WTC11 (cell line): ENCODE measurements around the gene ABL1. TPM values are rescaled to one million over a fixed set of nuclear protein-coding genes. Genes with fewer than 3 reads are reported as not detected.

Source experiments
- ATAC-seq: fragments of 200-7000 bp; cut with Tn5 transposase; 2 replicates; pipeline ENCODE4 v1.10.0; 2021; ENCODE audit warnings: mild to moderate bottlenecking, moderate library complexity
- CTCF ChIA-PET: fragments of 300-600 bp; sonication (Branson Sonifier 250); formaldehyde crosslinking; loops from one replicate; lab custom pipeline; 2021; ENCODE audit warnings: antibody characterized with exemption; lab: Charles Lee
- POLR2A ChIA-PET: fragments of 350-600 bp; sonication (Branson Sonifier 250); formaldehyde crosslinking; loops from one replicate; lab custom pipeline; 2021; ENCODE audit warnings: antibody characterized with exemption; lab: Charles Lee
- DNase-seq: peaks from one replicate; pipeline ENCODE4 v3.0.0; 2021; ENCODE audit warnings: low spot score
- H3K27ac Mint-ChIP-seq: 2 replicates; pipeline ENCODE4 v1.8.0; 2021; ENCODE audit warnings: mixed read lengths
- H3K27me3 Mint-ChIP-seq: 2 replicates; pipeline ENCODE4 v1.8.0; 2021; ENCODE audit warnings: low read depth, mild to moderate bottlenecking, moderate library complexity, mixed read lengths
- H3K36me3 Mint-ChIP-seq: 2 replicates; pipeline ENCODE4 v1.8.0; 2021; ENCODE audit warnings: mixed read lengths
- H3K4me1 Mint-ChIP-seq: 2 replicates; pipeline ENCODE4 v1.8.0; 2022; ENCODE audit warnings: mixed read lengths
- H3K4me3 Mint-ChIP-seq: 2 replicates; pipeline ENCODE4 v1.8.0; 2021; ENCODE audit warnings: mild to moderate bottlenecking, moderate library complexity, mixed read lengths
- H3K9me3 Mint-ChIP-seq: 2 replicates; pipeline ENCODE4 v1.8.0; 2021; ENCODE audit warnings: mixed read lengths
- ESRRA ChIP-seq: sonication (generic); formaldehyde crosslinking; IDR thresholded peaks from 2 replicates; pipeline ENCODE4 v1.8.1; 2022; ENCODE audit warnings: mild to moderate bottlenecking, missing genetic modification reagents, borderline replicate concordance
- GRHL2 ChIP-seq: fragments of 250-450 bp; sonication (Bioruptor Pico); IDR thresholded peaks from 2 replicates; pipeline ENCODE4 v1.8.0; 2022; ENCODE audit warnings: mild to moderate bottlenecking, moderate library complexity; ENCODE audit not compliant: insufficient replicate concordance, severe bottlenecking
- GTF2I ChIP-seq: fragments of 250-450 bp; sonication (Bioruptor Pico); conservative IDR thresholded peaks from 2 replicates; pipeline ENCODE4 v1.4.0; 2021; ENCODE audit warnings: mild to moderate bottlenecking
- HMGA2 ChIP-seq: fragments of 250-450 bp; sonication (Bioruptor Pico); IDR thresholded peaks from 2 replicates; pipeline ENCODE4 v1.4.0; 2021; ENCODE audit warnings: mild to moderate bottlenecking, moderate library complexity
- JAZF1 ChIP-seq: fragments of 250-450 bp; sonication (Bioruptor Pico); IDR thresholded peaks from 2 replicates; pipeline ENCODE4 v1.9.0; 2021; ENCODE audit warnings: moderate library complexity, mild to moderate bottlenecking, inconsistent platforms
- JUN ChIP-seq: sonication (generic); formaldehyde crosslinking; IDR thresholded peaks from 2 replicates; pipeline ENCODE4 v1.8.0; 2023; ENCODE audit warnings: mild to moderate bottlenecking, missing genetic modification reagents
- MYBL2 ChIP-seq: sonication (generic); formaldehyde crosslinking; IDR thresholded peaks from 2 replicates; pipeline ENCODE4 v1.8.1; 2023; ENCODE audit warnings: mild to moderate bottlenecking, moderate library complexity, missing genetic modification reagents
- NR1H2 ChIP-seq: sonication (generic); formaldehyde crosslinking; IDR thresholded peaks from 2 replicates; pipeline ENCODE4 v1.9.0; 2021; ENCODE audit warnings: mild to moderate bottlenecking, moderate library complexity, missing genetic modification reagents
- NR2C2 ChIP-seq: sonication (generic); formaldehyde crosslinking; IDR thresholded peaks from 2 replicates; pipeline ENCODE4 v1.8.0; 2022; ENCODE audit warnings: mild to moderate bottlenecking, missing genetic modification reagents
- RELA ChIP-seq: sonication (generic); formaldehyde crosslinking; IDR thresholded peaks from 2 replicates; pipeline ENCODE4 v1.8.1; 2022; ENCODE audit warnings: missing genetic modification reagents, mild to moderate bottlenecking, borderline replicate concordance
- SMAD3 ChIP-seq: sonication (generic); formaldehyde crosslinking; IDR thresholded peaks from 2 replicates; pipeline ENCODE4 v1.8.0; 2022; ENCODE audit warnings: missing genetic modification reagents, mild to moderate bottlenecking, borderline replicate concordance
- SOX15 ChIP-seq: fragments of 250-450 bp; sonication (Bioruptor Pico); IDR thresholded peaks from 2 replicates; pipeline ENCODE4 v1.9.0; 2021; ENCODE audit warnings: mild to moderate bottlenecking
- SP1 ChIP-seq: sonication (generic); formaldehyde crosslinking; conservative IDR thresholded peaks from 2 replicates; pipeline ENCODE4 v1.8.1; 2022; ENCODE audit warnings: missing genetic modification reagents
- TCF7 ChIP-seq: sonication (generic); formaldehyde crosslinking; IDR thresholded peaks from 2 replicates; pipeline ENCODE4 v1.8.0; 2022; ENCODE audit warnings: mild to moderate bottlenecking, low read depth, missing genetic modification reagents, moderate library complexity
- TEAD4 ChIP-seq: sonication (generic); formaldehyde crosslinking; IDR thresholded peaks from 2 replicates; pipeline ENCODE4 v1.8.0; 2022; ENCODE audit warnings: mild to moderate bottlenecking, missing genetic modification reagents
- ZNF121 ChIP-seq: sonication (generic); formaldehyde crosslinking; IDR thresholded peaks from 2 replicates; pipeline ENCODE4 v1.8.0; 2023; ENCODE audit warnings: missing genetic modification reagents
- ZNF416 ChIP-seq: fragments of 250-450 bp; sonication (Bioruptor Pico); IDR thresholded peaks from 2 replicates; pipeline ENCODE4 v1.9.0; 2021; ENCODE audit warnings: mild to moderate bottlenecking, inconsistent platforms
- total RNA-seq: library from RNA; stranded (reverse); gene quantifications from 3 replicates; pipeline ENCODE4 v1.2.3, GENCODE V29; 2021
- TF ChIP-seq, protein P1 (sequence below): fragments of 250-450 bp; sonication (Bioruptor Pico); IDR thresholded peaks from 2 replicates; pipeline ENCODE4 v1.9.0; 2021; ENCODE audit warnings: moderate library complexity, mild to moderate bottlenecking, inconsistent platforms, borderline replicate concordance
- TF ChIP-seq, protein P2 (sequence below): sonication (generic); formaldehyde crosslinking; IDR thresholded peaks from 2 replicates; pipeline ENCODE4 v1.8.1; 2022; ENCODE audit warnings: low read depth, missing genetic modification reagents, borderline replicate concordance
- TF ChIP-seq, protein P3 (sequence below): sonication (generic); formaldehyde crosslinking; IDR thresholded peaks from 2 replicates; pipeline ENCODE4 v1.8.0; 2022; ENCODE audit warnings: mild to moderate bottlenecking, missing genetic modification reagents
- TF ChIP-seq, protein P4 (sequence below): sonication (generic); formaldehyde crosslinking; IDR thresholded peaks from 2 replicates; pipeline ENCODE4 v1.8.0; 2022; ENCODE audit warnings: missing genetic modification reagents
- TF ChIP-seq, protein P5 (sequence below): sonication (generic); formaldehyde crosslinking; IDR thresholded peaks from 2 replicates; pipeline ENCODE4 v1.8.1; 2022; ENCODE audit warnings: mild to moderate bottlenecking, moderate library complexity, missing genetic modification reagents
- TF ChIP-seq, protein P6 (sequence below): sonication (generic); formaldehyde crosslinking; conservative IDR thresholded peaks from 2 replicates; pipeline ENCODE4 v1.8.1; 2023; ENCODE audit warnings: mild to moderate bottlenecking, low read depth, missing genetic modification reagents, moderate library complexity
- TF ChIP-seq, protein P7 (sequence below): sonication (generic); formaldehyde crosslinking; IDR thresholded peaks from 2 replicates; pipeline ENCODE4 v1.8.0; 2022; ENCODE audit warnings: mild to moderate bottlenecking, missing genetic modification reagents

ABL1 gene
- total RNA-seq, 1 experiment from 2014 or later, result 104 TPM

DNA sequence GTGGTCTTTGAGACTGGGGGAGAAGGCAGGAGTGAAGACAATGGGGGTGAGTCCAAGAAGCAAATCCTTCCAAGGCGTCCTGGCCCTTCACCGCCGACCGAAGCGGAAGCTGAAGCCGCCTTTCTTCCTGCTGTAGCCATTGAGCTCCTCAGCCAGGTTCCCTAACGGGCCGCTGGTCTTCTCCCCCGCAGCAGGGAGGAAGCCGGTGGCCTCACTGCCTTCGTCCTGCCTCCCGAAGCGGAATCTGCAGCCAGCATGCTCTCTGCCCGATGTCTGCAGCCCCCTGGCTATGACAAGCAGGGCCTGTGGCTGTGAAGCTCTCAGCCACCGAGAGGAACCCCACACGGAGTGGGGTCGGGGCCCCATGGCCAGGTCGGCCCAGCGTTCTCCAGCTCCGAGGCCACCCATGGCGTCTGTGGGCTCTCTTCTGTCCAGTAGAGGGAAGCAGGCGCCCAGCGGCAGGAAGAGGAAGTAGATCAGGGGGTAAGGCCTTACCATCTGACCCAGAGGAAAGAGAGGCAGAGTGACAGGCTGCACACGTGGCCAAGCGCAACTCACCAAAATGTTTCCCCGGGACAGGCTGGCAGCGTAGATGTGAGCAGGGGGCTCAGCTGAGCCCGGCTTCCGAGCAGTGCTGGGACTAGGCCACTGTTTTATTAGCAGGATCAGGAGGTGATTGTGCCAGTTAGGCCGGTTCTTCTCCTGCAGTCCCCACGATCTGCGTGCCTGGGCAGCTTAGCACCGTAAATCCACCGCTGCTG is 58.5 kb downstream of the ABL1 start:
- Mint-ChIP-seq H3K27ac (peak overlapping the region; percentile 60; the same call in 1 of the 2 replicates), H3K9me3 (no peaks in the 10 kb centered on the region), H3K27me3 (no peaks in the 10 kb centered on the region), H3K4me1 (no peaks in the 10 kb centered on the region), H3K4me3 (no peak overlapping the region), H3K36me3 (0 out of 2 replicates have a peak, but pooled peaks cover 2% of the 10 kb centered on the region)
- DNase-seq, result peak; percentile 51
- ChIA-PET POLR2A (interaction anchor here (0.5 kb wide), 1 partner anchor 71 kb away, joined by 3 read pairs; no protein-coding TSS in a partner anchor), CTCF (interaction anchor here (0.6 to 8.4 kb wide), 16 partner anchors 18 to 192 kb away, joined by 3 to 69 read pairs (median 4); no protein-coding TSS in a partner anchor)
- ATAC-seq, result peak; percentile 63
- TF ChIP-seq ESRRA (CRISPR knock-in tag) (no peak), TEAD4 (CRISPR knock-in tag) (no peak), MYBL2 (CRISPR knock-in tag) (0 out of 2 replicates have a peak, but pooled peaks have one; percentile 26), TCF7 (CRISPR knock-in tag) (no peak), ZNF121 (CRISPR knock-in tag) (no peak), JUN (CRISPR knock-in tag) (no peak), JAZF1 (CRISPR knock-in tag) (no peak), NR1H2 (CRISPR knock-in tag) (no peak), RELA (CRISPR knock-in tag) (0 out of 2 replicates have a peak, but pooled peaks have one; percentile 24), GTF2I (no peak), SP1 (CRISPR knock-in tag) (no peak), NR2C2 (CRISPR knock-in tag) (no peak), SOX15 (CRISPR knock-in tag) (no peak), ZNF416 (no peak), GRHL2 (no peak), SMAD3 (no peak), HMGA2 (no peak)
- TF ChIP-seq, protein P1, sequence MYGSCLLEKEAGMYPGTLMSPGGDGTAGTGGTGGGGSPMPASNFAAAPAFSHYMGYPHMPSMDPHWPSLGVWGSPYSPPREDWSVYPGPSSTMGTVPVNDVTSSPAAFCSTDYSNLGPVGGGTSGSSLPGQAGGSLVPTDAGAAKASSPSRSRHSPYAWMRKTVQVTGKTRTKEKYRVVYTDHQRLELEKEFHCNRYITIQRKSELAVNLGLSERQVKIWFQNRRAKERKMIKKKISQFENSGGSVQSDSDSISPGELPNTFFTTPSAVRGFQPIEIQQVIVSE (CRISPR knock-in tag), result no peak
- TF ChIP-seq, protein P2, sequence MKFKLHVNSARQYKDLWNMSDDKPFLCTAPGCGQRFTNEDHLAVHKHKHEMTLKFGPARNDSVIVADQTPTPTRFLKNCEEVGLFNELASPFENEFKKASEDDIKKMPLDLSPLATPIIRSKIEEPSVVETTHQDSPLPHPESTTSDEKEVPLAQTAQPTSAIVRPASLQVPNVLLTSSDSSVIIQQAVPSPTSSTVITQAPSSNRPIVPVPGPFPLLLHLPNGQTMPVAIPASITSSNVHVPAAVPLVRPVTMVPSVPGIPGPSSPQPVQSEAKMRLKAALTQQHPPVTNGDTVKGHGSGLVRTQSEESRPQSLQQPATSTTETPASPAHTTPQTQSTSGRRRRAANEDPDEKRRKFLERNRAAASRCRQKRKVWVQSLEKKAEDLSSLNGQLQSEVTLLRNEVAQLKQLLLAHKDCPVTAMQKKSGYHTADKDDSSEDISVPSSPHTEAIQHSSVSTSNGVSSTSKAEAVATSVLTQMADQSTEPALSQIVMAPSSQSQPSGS (CRISPR knock-in tag), result no peak
- TF ChIP-seq, protein P3, sequence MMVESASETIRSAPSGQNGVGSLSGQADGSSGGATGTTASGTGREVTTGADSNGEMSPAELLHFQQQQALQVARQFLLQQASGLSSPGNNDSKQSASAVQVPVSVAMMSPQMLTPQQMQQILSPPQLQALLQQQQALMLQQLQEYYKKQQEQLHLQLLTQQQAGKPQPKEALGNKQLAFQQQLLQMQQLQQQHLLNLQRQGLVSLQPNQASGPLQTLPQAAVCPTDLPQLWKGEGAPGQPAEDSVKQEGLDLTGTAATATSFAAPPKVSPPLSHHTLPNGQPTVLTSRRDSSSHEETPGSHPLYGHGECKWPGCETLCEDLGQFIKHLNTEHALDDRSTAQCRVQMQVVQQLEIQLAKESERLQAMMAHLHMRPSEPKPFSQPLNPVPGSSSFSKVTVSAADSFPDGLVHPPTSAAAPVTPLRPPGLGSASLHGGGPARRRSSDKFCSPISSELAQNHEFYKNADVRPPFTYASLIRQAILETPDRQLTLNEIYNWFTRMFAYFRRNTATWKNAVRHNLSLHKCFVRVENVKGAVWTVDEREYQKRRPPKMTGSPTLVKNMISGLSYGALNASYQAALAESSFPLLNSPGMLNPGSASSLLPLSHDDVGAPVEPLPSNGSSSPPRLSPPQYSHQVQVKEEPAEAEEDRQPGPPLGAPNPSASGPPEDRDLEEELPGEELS, result no peak
- TF ChIP-seq, protein P4, sequence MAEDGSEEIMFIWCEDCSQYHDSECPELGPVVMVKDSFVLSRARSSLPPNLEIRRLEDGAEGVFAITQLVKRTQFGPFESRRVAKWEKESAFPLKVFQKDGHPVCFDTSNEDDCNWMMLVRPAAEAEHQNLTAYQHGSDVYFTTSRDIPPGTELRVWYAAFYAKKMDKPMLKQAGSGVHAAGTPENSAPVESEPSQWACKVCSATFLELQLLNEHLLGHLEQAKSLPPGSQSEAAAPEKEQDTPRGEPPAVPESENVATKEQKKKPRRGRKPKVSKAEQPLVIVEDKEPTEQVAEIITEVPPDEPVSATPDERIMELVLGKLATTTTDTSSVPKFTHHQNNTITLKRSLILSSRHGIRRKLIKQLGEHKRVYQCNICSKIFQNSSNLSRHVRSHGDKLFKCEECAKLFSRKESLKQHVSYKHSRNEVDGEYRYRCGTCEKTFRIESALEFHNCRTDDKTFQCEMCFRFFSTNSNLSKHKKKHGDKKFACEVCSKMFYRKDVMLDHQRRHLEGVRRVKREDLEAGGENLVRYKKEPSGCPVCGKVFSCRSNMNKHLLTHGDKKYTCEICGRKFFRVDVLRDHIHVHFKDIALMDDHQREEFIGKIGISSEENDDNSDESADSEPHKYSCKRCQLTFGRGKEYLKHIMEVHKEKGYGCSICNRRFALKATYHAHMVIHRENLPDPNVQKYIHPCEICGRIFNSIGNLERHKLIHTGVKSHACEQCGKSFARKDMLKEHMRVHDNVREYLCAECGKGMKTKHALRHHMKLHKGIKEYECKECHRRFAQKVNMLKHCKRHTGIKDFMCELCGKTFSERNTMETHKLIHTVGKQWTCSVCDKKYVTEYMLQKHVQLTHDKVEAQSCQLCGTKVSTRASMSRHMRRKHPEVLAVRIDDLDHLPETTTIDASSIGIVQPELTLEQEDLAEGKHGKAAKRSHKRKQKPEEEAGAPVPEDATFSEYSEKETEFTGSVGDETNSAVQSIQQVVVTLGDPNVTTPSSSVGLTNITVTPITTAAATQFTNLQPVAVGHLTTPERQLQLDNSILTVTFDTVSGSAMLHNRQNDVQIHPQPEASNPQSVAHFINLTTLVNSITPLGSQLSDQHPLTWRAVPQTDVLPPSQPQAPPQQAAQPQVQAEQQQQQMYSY (CRISPR knock-in tag), result 0 out of 2 replicates have a peak, but pooled peaks have one; percentile 11
- TF ChIP-seq, protein P5, sequence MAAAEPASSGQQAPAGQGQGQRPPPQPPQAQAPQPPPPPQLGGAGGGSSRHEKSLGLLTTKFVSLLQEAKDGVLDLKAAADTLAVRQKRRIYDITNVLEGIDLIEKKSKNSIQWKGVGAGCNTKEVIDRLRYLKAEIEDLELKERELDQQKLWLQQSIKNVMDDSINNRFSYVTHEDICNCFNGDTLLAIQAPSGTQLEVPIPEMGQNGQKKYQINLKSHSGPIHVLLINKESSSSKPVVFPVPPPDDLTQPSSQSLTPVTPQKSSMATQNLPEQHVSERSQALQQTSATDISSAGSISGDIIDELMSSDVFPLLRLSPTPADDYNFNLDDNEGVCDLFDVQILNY (CRISPR knock-in tag), result no peak
- TF ChIP-seq, protein P6, sequence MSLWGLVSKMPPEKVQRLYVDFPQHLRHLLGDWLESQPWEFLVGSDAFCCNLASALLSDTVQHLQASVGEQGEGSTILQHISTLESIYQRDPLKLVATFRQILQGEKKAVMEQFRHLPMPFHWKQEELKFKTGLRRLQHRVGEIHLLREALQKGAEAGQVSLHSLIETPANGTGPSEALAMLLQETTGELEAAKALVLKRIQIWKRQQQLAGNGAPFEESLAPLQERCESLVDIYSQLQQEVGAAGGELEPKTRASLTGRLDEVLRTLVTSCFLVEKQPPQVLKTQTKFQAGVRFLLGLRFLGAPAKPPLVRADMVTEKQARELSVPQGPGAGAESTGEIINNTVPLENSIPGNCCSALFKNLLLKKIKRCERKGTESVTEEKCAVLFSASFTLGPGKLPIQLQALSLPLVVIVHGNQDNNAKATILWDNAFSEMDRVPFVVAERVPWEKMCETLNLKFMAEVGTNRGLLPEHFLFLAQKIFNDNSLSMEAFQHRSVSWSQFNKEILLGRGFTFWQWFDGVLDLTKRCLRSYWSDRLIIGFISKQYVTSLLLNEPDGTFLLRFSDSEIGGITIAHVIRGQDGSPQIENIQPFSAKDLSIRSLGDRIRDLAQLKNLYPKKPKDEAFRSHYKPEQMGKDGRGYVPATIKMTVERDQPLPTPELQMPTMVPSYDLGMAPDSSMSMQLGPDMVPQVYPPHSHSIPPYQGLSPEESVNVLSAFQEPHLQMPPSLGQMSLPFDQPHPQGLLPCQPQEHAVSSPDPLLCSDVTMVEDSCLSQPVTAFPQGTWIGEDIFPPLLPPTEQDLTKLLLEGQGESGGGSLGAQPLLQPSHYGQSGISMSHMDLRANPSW (CRISPR knock-in tag), result no peak
- TF ChIP-seq, protein P7, sequence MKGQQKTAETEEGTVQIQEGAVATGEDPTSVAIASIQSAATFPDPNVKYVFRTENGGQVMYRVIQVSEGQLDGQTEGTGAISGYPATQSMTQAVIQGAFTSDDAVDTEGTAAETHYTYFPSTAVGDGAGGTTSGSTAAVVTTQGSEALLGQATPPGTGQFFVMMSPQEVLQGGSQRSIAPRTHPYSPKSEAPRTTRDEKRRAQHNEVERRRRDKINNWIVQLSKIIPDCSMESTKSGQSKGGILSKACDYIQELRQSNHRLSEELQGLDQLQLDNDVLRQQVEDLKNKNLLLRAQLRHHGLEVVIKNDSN (CRISPR knock-in tag), result no peak
